ENCODE results near the gene EPG5. TPM values are rescaled to one million over a fixed set of nuclear protein-coding genes. Genes with fewer than 3 reads are reported as not detected.

Gene EPG5
- total and polyA plus RNA-seq, 2 donors (not counting 3 experiments of a cell fraction or from before 2014, with no cell fraction given), result 16.7 to 25.6 TPM

DNA sequence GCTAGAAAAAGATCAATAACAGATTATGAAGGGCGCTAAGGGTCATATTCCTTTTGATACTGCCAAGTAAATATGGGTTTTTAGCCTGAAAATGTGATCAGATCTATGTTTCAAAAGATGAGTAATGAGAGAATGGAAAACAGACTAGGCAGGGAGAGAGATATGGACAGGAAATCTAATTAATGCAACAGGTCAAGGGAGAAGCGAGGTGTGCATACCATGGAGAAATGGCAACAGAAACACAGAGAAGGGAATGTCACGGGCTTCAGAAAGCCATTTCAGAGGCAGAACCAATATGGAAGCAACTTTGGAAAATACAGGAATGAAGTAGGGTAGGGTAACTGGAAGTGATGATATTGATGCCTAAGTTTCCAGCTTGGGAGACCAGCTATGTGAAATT lies 72.3 kb downstream of the EPG5 start:
- no peak overlapping the region for H3K27ac ChIP-seq (ENCODE audit: insufficient read depth, low read depth, low read length)
- H2AFZ ChIP-seq (ENCODE audit: low read depth, low read length), result no peak overlapping the region
- no peak overlapping the region for H3K9ac ChIP-seq (replicated peaks; ENCODE audit: extremely low read depth, insufficient read depth, low read length)
- no peak for FAIRE-seq
- H4K20me1 ChIP-seq (replicated peaks; ENCODE audit: control insufficient read depth, extremely low read depth, insufficient read depth, low read length), result no peaks in the 10 kb centered on the region
- no peaks in the 10 kb centered on the region for H3K79me2 ChIP-seq (ENCODE audit: control insufficient read depth, insufficient read depth, low read length)
- peaks cover 4% of the 10 kb centered on the region for H3K4me1 ChIP-seq (ENCODE audit: control insufficient read depth, extremely low read depth, insufficient read depth, low read length)
- H3K27me3 ChIP-seq (ENCODE audit: control insufficient read depth in 2 of 2, insufficient read depth in 2 of 2, low read length in 2 of 2), result no peaks in the 10 kb centered on the region
- H3K4me3 ChIP-seq (replicated peaks in 1 of 3; ENCODE audit: insufficient read depth in 1 of 3, low read depth in 1 of 3, low read length in 3 of 3), result no peak overlapping the region
- H3K36me3 ChIP-seq (ENCODE audit: control insufficient read depth in 2 of 2, extremely low read depth in 1 of 2, insufficient read depth in 2 of 2, low read length in 2 of 2), result peaks cover 3 to 10% of the 10 kb centered on the region in 2 experiments
- DNase-seq (ENCODE audit: low read depth, low spot score), result no peak
- POLR2A ChIA-PET, result no interaction called here
- no peaks in the 10 kb centered on the region for H3K9me1 ChIP-seq (replicated peaks; ENCODE audit: control insufficient read depth, extremely low read depth, insufficient read depth, low read length)
- CTCF ChIA-PET, result interaction anchor here (0.8 to 1.2 kb wide), 3 partner anchors 12 to 17 kb away, joined by 3 to 5 read pairs (median 3); no protein-coding TSS in a partner anchor
- no peaks in the 10 kb centered on the region for H3K9me3 ChIP-seq (replicated peaks; ENCODE audit: control insufficient read depth, insufficient read depth, low read length)
- intact Hi-C loops (cut with micrococcal nuclease) (no loop called here), dilution Hi-C loops (cut with MboI; ENCODE audit: extremely low pct_ligation_motif_present, low sequenced_read_pairs) (no loop called here)
- H3K4me2 ChIP-seq (ENCODE audit: insufficient read depth, low read length), result no peak overlapping the region
- TF ChIP-seq EZH2 (IDR thresholded peaks at IDR 0.05; ENCODE audit: borderline replicate concordance, low read depth, low read length, severe bottlenecking), result no peak
- no peak for TF ChIP-seq GATA2 (IDR thresholded peaks at IDR 0.05; ENCODE audit: insufficient read depth, insufficient read length, low read depth, low read length)
- no peak for TF ChIP-seq MYC (IDR thresholded peaks at IDR 0.05; ENCODE audit: low read depth, low read length)
- no peak for TF ChIP-seq POLR2A (IDR thresholded peaks at IDR 0.05; ENCODE audit: low read depth, low read length)
- TF ChIP-seq, protein P1, sequence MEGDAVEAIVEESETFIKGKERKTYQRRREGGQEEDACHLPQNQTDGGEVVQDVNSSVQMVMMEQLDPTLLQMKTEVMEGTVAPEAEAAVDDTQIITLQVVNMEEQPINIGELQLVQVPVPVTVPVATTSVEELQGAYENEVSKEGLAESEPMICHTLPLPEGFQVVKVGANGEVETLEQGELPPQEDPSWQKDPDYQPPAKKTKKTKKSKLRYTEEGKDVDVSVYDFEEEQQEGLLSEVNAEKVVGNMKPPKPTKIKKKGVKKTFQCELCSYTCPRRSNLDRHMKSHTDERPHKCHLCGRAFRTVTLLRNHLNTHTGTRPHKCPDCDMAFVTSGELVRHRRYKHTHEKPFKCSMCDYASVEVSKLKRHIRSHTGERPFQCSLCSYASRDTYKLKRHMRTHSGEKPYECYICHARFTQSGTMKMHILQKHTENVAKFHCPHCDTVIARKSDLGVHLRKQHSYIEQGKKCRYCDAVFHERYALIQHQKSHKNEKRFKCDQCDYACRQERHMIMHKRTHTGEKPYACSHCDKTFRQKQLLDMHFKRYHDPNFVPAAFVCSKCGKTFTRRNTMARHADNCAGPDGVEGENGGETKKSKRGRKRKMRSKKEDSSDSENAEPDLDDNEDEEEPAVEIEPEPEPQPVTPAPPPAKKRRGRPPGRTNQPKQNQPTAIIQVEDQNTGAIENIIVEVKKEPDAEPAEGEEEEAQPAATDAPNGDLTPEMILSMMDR (IDR thresholded peaks at IDR 0.05; ENCODE audit: extremely low read depth in 1 of 2, insufficient read depth in 1 of 2, low read depth in 1 of 2, low read length in 2 of 2), result no peak
- no peak for TF ChIP-seq FOS (IDR thresholded peaks at IDR 0.05; ENCODE audit: borderline replicate concordance, insufficient read depth, low read length)
- TF ChIP-seq POLR2AphosphoS5 (IDR thresholded peaks at IDR 0.05; ENCODE audit: insufficient read depth, low read depth, low read length), result no peak
- TF ChIP-seq, protein P2, sequence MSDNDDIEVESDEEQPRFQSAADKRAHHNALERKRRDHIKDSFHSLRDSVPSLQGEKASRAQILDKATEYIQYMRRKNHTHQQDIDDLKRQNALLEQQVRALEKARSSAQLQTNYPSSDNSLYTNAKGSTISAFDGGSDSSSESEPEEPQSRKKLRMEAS (IDR thresholded peaks at IDR 0.05; ENCODE audit: insufficient read depth, insufficient read length), result no peak
- TF ChIP-seq JUN (IDR thresholded peaks at IDR 0.05; ENCODE audit: borderline replicate concordance, insufficient read depth, insufficient read length, low read depth), result no peak
- BruUV-seq (replicated peaks), result no TSS peak
